ENCODE measurements around the gene NOTCH1.

DNA sequence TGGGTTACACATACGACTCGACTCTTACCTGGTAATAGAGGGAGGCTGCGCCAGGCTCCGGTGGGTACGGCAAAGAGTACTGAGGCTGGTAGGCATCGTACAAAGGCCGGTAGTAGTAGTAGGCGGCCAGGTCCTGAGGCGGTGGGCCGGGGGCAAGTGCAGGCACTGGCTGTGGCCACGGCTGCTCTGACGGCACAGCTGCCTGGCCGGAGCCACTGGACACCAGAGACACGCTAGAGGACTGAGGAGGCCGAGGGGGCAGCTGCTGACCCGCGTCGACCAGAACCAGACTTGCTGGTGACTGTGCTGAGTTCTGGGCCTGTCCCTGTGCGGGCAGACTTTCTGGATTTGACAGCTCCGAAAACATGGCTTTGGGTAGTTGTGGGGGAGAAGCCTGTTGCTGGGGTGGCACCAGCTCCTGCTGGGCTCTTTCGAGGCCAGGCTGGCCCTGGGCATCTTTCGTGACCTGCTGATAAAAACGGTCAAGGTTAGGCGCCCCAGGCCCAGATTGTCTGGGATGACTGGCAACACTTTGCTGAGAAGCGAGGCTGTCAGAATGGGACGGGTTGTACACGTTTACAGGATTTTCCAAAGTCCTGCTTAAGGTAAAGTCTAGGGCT is 71.7 kb downstream of the NOTCH1 start:
- TF ChIP-seq, protein P1, sequence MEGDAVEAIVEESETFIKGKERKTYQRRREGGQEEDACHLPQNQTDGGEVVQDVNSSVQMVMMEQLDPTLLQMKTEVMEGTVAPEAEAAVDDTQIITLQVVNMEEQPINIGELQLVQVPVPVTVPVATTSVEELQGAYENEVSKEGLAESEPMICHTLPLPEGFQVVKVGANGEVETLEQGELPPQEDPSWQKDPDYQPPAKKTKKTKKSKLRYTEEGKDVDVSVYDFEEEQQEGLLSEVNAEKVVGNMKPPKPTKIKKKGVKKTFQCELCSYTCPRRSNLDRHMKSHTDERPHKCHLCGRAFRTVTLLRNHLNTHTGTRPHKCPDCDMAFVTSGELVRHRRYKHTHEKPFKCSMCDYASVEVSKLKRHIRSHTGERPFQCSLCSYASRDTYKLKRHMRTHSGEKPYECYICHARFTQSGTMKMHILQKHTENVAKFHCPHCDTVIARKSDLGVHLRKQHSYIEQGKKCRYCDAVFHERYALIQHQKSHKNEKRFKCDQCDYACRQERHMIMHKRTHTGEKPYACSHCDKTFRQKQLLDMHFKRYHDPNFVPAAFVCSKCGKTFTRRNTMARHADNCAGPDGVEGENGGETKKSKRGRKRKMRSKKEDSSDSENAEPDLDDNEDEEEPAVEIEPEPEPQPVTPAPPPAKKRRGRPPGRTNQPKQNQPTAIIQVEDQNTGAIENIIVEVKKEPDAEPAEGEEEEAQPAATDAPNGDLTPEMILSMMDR (IDR thresholded peaks at IDR 0.05), result no peak
- TF ChIP-seq POLR2A (IDR thresholded peaks at IDR 0.05), result no peak
